ENCODE measurements around the gene CLIP2. TPM values are rescaled to one million over a fixed set of nuclear protein-coding genes. Genes with fewer than 3 reads are reported as not detected.

The CLIP2 gene
- total RNA-seq, 1 donor from 2014 or later, result 24.3 TPM

DNA sequence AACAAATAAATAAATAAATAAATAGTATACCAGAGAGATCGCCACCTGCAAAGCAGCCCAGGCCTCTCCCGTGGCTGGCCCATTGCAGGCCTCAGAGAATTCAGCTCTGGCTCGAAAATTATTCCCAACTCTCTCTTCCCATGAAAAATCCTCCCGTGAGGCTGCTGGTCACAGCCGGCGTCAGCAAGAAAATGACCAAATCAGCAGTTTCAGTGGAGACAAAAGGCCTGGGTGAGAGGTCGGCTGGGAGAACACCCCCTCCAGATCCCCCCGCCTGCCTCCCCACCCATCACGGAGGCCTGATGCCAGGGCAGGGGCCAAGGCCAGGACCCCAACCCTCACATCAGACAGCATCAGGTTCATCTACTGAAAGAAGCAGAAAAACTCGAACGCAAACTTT lies 3.1 kb upstream of the CLIP2 start:
- intact Hi-C loops (cut with DNase I), result no loop called here
- DNase-seq (no peak), ATAC-seq (no peak)
- H3K27ac ChIP-seq, result no peak overlapping the region
- no peaks in the 10 kb centered on the region for H3K36me3 ChIP-seq
- TF ChIP-seq, protein P1, sequence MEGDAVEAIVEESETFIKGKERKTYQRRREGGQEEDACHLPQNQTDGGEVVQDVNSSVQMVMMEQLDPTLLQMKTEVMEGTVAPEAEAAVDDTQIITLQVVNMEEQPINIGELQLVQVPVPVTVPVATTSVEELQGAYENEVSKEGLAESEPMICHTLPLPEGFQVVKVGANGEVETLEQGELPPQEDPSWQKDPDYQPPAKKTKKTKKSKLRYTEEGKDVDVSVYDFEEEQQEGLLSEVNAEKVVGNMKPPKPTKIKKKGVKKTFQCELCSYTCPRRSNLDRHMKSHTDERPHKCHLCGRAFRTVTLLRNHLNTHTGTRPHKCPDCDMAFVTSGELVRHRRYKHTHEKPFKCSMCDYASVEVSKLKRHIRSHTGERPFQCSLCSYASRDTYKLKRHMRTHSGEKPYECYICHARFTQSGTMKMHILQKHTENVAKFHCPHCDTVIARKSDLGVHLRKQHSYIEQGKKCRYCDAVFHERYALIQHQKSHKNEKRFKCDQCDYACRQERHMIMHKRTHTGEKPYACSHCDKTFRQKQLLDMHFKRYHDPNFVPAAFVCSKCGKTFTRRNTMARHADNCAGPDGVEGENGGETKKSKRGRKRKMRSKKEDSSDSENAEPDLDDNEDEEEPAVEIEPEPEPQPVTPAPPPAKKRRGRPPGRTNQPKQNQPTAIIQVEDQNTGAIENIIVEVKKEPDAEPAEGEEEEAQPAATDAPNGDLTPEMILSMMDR (IDR thresholded peaks at IDR 0.05), result no peak
- H3K4me1 ChIP-seq, result peaks cover 17% of the 10 kb centered on the region
- no peaks in the 10 kb centered on the region for H3K9me3 ChIP-seq
- H3K27me3 ChIP-seq, result no peaks in the 10 kb centered on the region
- H3K4me3 ChIP-seq, result no peak overlapping the region

DNA sequence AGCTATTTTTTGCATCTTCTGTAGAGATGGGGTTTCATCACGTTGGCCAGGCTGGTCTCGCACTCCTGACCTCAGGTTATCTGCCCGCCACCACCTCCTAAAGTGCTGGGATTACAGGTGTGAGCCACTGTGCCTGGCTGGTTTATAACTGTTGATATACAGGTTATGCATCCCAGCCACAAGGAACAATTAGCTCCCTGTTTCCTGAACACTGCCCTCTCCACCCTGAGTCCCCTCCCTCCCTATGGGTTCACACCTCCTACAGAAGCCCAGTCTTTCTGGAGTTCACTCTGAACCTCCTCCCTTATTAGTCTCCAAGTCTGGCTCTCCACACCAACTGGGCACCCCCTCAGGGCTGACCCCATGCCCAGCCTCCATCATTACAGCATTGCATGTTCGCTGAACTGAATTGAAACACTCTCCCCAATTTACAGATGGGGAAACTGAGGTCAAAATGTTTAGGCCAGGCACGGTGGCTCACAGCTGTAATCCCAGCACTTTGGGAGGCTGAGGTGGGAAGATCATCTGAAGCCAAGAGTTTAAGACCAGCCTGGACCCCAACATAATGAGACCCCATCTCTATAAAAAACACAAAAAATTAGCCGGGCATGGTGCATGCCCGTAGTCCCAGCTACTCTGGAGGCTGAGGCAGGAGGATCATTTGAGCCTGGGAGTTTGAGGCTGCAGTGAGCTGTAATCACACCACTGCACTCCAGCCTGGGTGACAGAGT lies 1.7 kb upstream of the CLIP2 start:
- Histone ChIP-seq H3K27ac (no peak overlapping the region), H3K4me1 (peaks cover 17% of the 10 kb centered on the region), H3K36me3 (no peaks in the 10 kb centered on the region), H3K9me3 (no peaks in the 10 kb centered on the region), H3K27me3 (no peaks in the 10 kb centered on the region), H3K4me3 (no peak overlapping the region)
- TF ChIP-seq, protein P1 (IDR thresholded peaks at IDR 0.05), result no peak
- intact Hi-C loops (cut with DNase I), result no loop called here
- DNase-seq, result no peak
- no peak for ATAC-seq

DNA sequence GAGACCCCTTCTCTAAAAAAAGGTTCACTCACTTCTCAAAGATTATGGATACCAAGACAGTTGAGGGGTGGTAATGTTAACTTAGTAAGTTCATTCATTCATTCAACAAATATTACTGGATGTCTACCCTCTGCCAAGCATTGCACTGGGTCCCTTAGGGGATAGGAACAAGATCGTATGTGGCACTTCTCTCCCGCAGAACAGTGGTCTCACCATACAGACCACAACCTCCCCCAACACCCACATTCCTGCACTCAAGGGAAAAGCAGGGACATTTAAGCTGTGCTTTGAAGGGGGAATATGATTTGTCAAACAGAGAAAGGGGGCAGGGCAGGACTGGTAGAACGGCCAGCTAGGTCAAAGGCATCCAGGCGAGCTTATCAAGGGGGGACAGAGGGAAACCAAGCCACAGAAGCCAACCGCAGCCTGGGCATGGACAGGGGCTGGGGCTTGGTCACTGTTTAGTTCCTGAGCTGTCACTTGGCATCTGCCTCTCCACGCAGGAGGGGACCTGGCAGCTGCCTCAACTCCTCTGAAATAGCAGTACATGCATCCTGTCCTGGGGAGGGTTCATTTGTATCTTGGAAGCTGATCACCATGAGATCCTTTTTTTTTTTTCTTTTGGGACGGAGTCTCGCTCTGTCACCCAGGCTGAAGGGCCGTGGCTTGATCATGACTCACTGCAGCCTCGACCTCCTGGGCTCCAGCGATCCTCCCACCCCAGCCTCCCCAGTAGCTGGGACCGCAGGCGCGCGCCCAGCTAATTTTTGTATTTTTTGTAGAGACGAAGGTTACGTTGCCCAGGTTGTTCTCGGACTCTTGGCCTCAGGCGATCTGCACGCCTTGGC lies 949 bp upstream of the CLIP2 start:
- DNase-seq (no peak), ATAC-seq (no peak)
- Histone ChIP-seq H3K4me3 (peak overlapping the region; percentile 68), H3K27ac (peak overlapping the region; percentile 74), H3K27me3 (no peaks in the 10 kb centered on the region), H3K9me3 (no peaks in the 10 kb centered on the region), H3K36me3 (no peaks in the 10 kb centered on the region), H3K4me1 (peaks cover 17% of the 10 kb centered on the region)
- intact Hi-C loops (cut with DNase I), result no loop called here
- TF ChIP-seq, protein P1 (IDR thresholded peaks at IDR 0.05), result no peak

DNA sequence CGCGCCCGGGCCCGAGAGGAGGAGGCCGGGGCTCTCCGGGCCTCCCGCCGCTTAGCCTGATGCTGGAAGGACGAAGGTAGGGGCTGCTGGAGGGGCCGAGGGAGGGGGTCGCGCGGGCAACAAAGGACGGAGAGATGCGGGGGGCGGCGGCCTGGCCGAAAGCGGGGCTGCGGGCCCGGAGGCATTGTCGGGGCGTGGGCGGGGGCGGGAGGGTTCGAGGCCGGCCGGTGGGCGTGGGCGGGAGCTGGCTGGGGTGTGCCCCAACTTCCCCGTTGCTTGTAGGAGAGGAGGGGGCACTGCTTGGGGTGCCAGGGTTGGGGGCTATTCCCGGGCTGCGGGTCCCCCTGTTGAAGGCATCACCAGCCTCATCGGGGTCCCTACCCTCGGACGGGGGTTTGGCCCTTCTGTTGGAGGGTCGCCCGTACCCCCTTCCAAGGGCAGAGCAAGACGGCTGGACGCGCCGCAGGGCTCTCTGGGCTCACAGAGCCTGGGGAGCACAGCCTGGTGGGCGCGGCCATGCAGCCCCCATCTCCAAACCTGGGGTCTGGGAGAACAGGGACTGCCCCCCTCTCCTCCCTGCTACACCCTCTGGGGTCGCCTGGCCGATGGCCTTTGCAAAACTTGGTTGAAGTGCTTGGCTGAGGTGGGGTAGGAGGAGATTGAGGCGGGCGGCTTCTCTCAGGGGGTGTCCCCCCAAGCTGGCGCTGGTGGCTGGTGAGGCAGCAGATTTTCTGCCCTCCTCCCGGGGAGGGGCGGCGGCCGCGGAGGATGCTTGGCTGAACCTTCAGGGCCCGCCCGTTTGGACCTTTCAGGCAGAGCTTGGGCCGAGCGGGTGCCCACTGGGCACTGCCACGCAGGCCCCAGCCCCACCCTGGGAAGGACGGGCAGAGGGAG lies 699 bp downstream of the CLIP2 start:
- TF ChIP-seq, protein P1 (IDR thresholded peaks at IDR 0.05), result no peak
- intact Hi-C loops (cut with DNase I), result no loop called here
- no peak overlapping the region for H3K27ac ChIP-seq
- no peaks in the 10 kb centered on the region for H3K9me3 ChIP-seq
- peak overlapping the region; percentile 68 for H3K4me3 ChIP-seq
- H3K27me3 ChIP-seq, result no peaks in the 10 kb centered on the region
- no peaks in the 10 kb centered on the region for H3K36me3 ChIP-seq
- peak; percentile 76 for DNase-seq
- H3K4me1 ChIP-seq, result peaks cover 24% of the 10 kb centered on the region
- ATAC-seq, result peak; percentile 12

DNA sequence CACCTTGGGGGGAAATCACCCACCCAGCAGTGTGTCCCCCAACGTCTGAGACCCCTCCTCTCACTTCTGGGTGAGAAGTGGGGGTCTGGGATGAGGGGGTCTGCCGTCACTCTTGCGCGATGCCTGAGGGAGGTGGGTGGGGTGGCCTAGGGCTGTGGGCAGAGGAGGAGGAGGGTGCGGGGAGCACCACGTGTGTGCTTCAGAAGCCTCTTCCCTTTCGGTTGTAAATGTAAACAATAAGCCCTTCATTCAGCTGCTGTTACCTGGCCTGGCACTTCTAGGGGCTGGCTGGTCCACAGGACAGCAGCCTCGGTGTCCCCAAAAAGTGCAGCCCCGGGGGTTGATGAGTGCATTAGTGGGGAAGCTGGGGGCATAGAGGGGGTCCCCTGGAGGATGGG lies 1.3 kb downstream of the CLIP2 start:
- Histone ChIP-seq H3K36me3 (no peaks in the 10 kb centered on the region), H3K4me3 (peak overlapping the region; percentile 68), H3K27me3 (no peaks in the 10 kb centered on the region), H3K4me1 (peaks cover 30% of the 10 kb centered on the region), H3K27ac (no peak overlapping the region), H3K9me3 (no peaks in the 10 kb centered on the region)
- no peak for DNase-seq
- ATAC-seq, result peak; percentile 1
- intact Hi-C loops (cut with DNase I), result no loop called here
- TF ChIP-seq, protein P1 (IDR thresholded peaks at IDR 0.05), result no peak
